Measurements from ENCODE around the gene FITM1. TPM values are rescaled to one million over a fixed set of nuclear protein-coding genes. Genes with fewer than 3 reads are reported as not detected.

The FITM1 gene
- total RNA-seq, 1 experiment from 2014 or later, result not detected

DNA sequence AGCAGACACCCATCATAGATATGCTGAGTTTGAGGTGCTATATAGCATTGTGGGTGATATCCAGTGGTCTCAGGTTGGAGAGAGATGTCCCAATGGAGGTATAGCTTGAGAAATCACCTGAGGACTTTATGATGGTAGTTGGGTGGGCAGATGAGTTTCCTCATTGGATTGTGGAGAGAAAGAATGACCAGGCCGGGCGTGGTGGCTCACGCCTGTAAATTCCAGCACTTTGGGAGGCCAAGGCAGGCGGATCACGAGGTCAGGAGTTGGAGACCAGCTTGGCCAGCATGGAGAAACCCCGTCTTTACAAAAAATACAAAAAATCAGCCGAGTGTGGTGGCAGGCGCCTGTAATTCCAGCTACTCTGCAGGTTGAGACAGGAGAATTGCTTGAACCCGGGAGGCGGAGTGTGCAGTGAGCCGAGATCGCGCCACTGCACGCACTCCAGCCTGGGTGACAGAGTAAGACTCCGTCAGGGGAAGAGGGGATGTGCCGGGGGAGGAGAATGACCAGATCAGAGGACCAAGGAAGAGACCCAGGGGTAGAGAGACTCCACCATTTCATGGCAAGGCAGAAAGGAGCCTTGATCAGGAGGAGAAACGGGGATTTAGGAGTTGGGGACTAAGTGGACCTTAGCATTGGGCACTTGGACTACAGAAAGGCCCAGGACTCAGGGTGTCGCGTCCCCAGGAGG lies 37.1 kb upstream of the FITM1 start:
- no peak for DNase-seq (ENCODE audit: low read depth in 1 of 2, low spot score in 2 of 2)
- no peaks in the 10 kb centered on the region for H3K36me3 ChIP-seq
- H3K4me1 ChIP-seq (replicated peaks), result peaks cover 20% of the 10 kb centered on the region
- no peak overlapping the region for H3K27ac ChIP-seq
- 0 out of 2 replicates have a peak, but pooled peaks cover 2% of the 10 kb centered on the region for H3K9me3 ChIP-seq (replicated peaks)
- H3K4me3 ChIP-seq, result peak overlapping the region; percentile 85
- no peaks in the 10 kb centered on the region for H3K27me3 ChIP-seq (replicated peaks)

DNA sequence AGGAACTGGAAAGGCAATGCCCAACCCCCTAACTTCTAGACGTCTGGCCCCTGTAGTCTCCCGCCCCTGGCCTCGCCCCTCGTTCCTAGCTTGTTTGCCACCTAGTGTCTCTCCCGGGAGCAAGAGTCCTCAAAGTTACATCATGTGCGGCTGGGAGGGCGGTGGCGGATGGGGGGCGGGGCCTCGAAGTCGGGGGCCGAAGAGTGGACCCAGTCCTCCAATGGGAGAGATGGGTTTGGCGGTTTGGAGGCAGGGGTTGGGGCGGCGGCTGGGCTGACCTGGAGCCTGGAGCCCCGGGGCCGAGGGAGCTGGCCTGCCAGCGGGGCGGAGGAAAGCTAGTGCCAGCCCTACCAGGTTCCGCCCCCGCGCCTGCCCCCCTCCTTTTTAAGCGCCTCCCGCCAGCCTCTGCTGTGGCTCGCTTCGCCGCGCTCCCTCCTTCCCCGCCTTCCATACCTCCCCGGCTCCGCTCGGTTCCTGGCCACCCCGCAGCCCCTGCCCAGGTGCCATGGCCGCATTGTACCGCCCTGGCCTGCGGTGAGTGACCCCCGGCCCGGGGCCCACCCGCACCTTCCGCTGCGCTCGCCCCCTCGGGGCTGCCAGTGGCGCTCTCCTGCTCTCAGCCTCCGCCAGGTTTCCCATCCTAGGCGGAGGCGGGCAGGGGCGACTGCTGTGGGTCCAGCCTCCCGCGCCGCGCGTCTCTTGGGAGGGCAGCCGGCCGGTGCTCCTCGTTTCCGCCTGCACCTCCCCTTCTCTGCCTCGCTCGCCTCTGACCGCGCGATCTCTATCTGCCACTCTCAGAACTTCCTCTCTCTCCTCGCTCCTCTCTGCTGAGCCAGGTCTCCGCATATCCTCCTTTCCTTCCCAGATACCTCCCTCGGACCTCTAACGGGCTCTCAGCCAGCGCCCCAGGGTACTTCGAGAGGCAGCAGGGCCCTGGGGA lies 36.3 kb upstream of the FITM1 start, which contains the start of gene PCK2:
Gene PCK2 (plus strand): TSS at position 411 of the 940 bp plus-strand sequence. CDS start 95 bp downstream, at position 506.
- peak; percentile 77 to 93 for DNase-seq (ENCODE audit: low read depth in 1 of 2, low spot score in 2 of 2)
- Histone ChIP-seq H3K9me3 (replicated peaks) (0 out of 2 replicates have a peak, but pooled peaks cover 2% of the 10 kb centered on the region), H3K27ac (peak within 1 kb of the TSS; percentile 54), H3K36me3 (no peaks in the 10 kb centered on the region), H3K4me3 (peak within 1 kb of the TSS; percentile 85), H3K4me1 (replicated peaks) (peaks cover 20% of the 10 kb centered on the region), H3K27me3 (replicated peaks) (no peaks in the 10 kb centered on the region)

DNA sequence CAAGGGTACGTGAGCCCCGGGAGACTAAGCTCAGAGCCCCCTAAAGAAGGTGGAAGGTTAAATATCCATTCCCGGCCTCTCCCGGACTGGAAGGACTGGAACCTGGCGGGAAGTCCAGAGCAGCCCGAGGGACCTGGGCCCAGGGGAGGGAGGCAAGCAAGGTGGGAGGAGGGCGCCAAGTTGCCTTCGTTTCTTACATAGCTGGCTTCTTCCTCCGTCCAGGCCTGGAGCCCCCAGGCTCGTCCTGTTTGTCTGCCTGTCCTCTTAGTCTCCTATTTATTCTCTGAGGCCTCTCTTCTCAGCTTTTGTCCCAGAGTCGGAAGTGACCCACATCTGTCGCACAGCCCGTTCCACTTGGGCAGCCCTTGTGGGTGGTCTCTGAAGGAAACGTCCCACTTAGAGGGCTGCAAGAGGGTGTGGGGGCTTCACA lies 35.6 kb upstream of the FITM1 start:
- H3K27me3 ChIP-seq (replicated peaks), result no peaks in the 10 kb centered on the region
- 0 out of 2 replicates have a peak, but pooled peaks cover 2% of the 10 kb centered on the region for H3K9me3 ChIP-seq (replicated peaks)
- peak overlapping the region; percentile 85 for H3K4me3 ChIP-seq
- no peak for DNase-seq (ENCODE audit: low read depth in 1 of 2, low spot score in 2 of 2)
- peaks cover 20% of the 10 kb centered on the region for H3K4me1 ChIP-seq (replicated peaks)
- H3K27ac ChIP-seq, result peak overlapping the region; percentile 54
- no peaks in the 10 kb centered on the region for H3K36me3 ChIP-seq

DNA sequence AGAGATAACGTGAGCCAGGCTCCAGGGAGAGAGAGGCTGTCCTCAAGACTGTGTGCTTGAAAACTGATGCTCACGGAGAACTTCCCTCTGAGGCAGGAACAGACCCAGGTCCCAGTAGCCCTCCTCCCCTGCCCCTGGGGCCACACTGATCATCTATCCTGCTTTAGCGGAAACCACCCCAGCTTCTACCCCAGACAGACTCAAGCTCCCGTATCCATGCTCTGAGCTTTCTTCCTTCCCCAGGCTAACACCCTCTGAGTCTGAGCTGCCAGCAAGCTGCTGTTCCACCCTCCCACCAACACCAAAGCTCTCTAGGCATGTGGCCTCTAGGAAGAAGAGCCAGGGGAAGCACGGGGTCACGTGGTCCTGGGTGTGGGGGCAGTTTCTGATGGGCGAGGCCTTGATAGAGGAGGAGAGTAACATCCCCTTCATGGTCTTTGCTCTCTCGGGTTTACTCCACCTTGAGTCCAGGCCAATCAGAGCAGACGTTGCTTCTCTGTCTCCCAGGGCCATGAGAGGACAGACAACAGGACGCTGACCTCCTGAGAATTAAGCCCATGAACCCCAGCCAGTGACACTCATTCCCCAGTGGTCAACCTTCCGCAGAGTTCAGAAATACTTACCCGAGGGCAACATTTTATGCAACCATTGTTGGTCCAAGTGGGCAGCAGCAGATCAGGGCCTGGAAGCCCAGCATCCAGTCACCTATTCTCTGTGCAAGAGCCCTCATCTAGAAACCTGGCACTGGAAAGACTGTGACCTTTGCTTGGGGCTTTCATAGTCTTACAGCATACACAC lies 35.0 kb upstream of the FITM1 start:
- 0 out of 2 replicates have a peak, but pooled peaks cover 2% of the 10 kb centered on the region for H3K9me3 ChIP-seq (replicated peaks)
- no peaks in the 10 kb centered on the region for H3K27me3 ChIP-seq (replicated peaks)
- no peak overlapping the region for H3K27ac ChIP-seq
- peak overlapping the region; percentile 85 for H3K4me3 ChIP-seq
- H3K36me3 ChIP-seq, result no peaks in the 10 kb centered on the region
- peaks cover 20% of the 10 kb centered on the region for H3K4me1 ChIP-seq (replicated peaks)
- peak in 1 of 2 experiments; percentile 30 for DNase-seq (ENCODE audit: low read depth in 1 of 2, low spot score in 2 of 2)

DNA sequence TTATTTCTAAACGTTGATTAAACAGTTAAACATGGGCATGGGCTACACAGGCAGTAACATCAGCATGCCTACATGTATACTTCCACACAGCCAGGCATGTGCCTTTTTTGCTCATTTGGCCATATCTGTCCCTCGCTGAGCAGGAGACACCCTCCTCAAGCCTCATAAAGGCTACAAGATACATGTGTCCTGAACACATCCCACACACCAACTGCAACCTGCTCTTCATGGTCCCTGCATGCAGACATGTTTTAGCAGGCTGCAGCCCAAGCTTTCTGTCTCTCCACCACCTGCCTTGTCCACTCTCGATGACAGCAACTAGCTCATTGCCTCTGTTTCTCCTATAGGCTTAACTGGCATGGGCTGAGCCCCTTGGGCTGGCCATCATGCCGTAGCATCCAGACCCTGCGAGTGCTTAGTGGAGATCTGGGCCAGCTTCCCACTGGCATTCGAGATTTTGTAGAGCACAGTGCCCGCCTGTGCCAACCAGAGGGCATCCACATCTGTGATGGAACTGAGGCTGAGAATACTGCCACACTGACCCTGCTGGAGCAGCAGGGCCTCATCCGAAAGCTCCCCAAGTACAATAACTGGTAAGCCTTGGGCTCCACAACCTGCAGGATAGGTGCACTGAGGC lies 33.8 kb upstream of the FITM1 start:
- H3K27ac ChIP-seq, result no peak overlapping the region
- H3K4me1 ChIP-seq (replicated peaks), result peaks cover 20% of the 10 kb centered on the region
- 0 out of 2 replicates have a peak, but pooled peaks cover 2% of the 10 kb centered on the region for H3K9me3 ChIP-seq (replicated peaks)
- no peaks in the 10 kb centered on the region for H3K27me3 ChIP-seq (replicated peaks)
- DNase-seq (ENCODE audit: low read depth in 1 of 2, low spot score in 2 of 2), result no peak
- no peak overlapping the region for H3K4me3 ChIP-seq
- no peaks in the 10 kb centered on the region for H3K36me3 ChIP-seq

DNA sequence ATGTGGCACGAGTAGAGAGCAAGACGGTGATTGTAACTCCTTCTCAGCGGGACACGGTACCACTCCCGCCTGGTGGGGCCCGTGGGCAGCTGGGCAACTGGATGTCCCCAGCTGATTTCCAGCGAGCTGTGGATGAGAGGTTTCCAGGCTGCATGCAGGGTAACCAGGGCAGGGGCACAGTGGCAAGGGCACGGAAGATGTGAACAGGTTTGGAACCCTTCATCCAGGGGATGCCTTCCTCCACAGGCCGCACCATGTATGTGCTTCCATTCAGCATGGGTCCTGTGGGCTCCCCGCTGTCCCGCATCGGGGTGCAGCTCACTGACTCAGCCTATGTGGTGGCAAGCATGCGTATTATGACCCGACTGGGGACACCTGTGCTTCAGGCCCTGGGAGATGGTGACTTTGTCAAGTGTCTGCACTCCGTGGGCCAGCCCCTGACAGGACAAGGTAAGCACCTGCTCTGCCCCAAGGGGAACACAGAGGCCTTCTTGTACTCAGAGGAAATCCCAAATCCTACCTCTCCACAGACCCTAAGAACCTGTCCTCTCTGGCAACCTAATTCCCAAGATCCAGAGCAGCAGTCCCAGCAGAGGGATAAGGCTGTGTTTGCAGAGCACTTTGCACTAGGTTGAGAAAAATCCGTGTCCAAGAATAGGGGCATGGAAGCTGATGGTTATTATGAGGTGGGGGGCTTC lies 32.1 kb upstream of the FITM1 start:
- H3K36me3 ChIP-seq, result no peaks in the 10 kb centered on the region
- H3K4me1 ChIP-seq (replicated peaks), result peaks cover 20% of the 10 kb centered on the region
- DNase-seq (ENCODE audit: low read depth in 1 of 2, low spot score in 2 of 2), result no peak
- no peaks in the 10 kb centered on the region for H3K27me3 ChIP-seq (replicated peaks)
- no peak overlapping the region for H3K4me3 ChIP-seq
- H3K27ac ChIP-seq, result no peak overlapping the region
- H3K9me3 ChIP-seq (replicated peaks), result 0 out of 2 replicates have a peak, but pooled peaks cover 2% of the 10 kb centered on the region

DNA sequence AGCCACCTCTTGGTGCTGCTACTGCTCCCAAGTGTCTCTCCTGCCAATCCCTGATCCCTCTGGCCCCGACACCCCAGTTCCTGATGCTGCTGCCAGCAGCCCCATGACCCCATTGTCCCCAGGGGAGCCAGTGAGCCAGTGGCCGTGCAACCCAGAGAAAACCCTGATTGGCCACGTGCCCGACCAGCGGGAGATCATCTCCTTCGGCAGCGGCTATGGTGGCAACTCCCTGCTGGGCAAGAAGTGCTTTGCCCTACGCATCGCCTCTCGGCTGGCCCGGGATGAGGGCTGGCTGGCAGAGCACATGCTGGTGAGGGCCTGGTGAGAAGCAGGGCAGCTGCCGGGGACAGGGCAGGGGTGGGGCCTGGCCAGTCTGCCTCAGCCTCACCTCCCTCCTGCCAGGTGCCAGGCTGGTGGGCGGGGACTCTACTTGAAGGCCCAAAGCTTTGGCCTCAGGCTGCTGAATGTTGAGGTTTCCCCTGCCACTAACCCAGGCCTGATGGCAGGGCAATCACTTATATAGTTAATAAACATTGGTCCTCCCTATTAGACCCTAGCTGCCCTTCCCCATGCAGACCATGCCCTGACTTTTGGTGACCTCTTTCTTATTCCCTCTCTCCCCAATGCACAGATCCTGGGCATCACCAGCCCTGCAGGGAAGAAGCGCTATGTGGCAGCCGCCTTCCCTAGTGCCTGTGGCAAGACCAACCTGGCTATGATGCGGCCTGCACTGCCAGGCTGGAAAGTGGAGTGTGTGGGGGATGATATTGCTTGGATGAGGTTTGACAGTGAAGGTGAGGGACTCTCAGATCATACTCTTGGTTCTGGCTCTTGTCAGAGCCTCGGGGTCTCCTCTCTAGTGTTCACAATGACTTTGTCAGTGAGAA lies 31.3 kb upstream of the FITM1 start:
- H3K36me3 ChIP-seq, result 0 out of 2 replicates have a peak, but pooled peaks cover 2% of the 10 kb centered on the region
- no peaks in the 10 kb centered on the region for H3K27me3 ChIP-seq (replicated peaks)
- H3K4me3 ChIP-seq, result no peak overlapping the region
- DNase-seq (ENCODE audit: low read depth in 1 of 2, low spot score in 2 of 2), result no peak
- H3K27ac ChIP-seq, result no peak overlapping the region
- peaks cover 16% of the 10 kb centered on the region for H3K4me1 ChIP-seq (replicated peaks)
- 0 out of 2 replicates have a peak, but pooled peaks cover 2% of the 10 kb centered on the region for H3K9me3 ChIP-seq (replicated peaks)

DNA sequence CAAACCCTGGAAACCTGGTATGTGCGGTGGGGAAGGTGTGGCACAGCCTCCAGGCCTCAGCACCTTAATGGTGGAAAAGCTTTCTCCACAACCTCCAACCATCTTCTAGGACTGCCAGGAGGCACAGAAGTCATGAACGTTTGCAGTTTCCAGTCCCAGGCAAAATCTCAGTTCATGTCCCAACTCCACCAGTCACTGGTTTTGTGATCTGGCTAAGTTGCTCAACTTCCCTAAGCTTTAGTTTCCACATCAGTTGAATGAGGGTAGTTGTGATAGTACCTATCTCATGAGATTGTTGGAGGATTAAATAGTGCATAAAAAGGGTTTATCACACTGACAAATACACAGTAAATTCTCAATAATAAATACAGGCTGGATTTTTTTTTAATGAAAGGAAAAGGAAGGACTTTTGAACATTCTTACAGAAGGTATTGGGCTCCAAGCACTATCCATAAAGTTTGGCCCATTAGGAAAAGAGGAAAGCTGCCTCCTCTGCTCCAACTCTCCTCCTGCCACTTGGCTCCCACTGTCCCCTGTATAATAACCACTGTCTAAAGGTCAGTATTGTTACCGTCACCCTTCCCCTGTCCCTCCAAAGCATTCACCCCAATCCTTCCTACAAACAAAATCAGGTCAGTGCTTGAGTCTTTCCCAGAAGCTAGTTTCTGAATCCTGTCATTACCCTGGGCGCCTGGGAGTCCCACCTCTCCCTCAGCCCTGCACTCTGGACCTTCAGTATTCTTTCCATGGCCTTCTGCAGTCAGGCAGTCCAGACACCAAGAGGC lies 30.1 kb upstream of the FITM1 start:
- Histone ChIP-seq H3K4me3 (no peak overlapping the region), H3K9me3 (replicated peaks) (no peaks in the 10 kb centered on the region)

DNA sequence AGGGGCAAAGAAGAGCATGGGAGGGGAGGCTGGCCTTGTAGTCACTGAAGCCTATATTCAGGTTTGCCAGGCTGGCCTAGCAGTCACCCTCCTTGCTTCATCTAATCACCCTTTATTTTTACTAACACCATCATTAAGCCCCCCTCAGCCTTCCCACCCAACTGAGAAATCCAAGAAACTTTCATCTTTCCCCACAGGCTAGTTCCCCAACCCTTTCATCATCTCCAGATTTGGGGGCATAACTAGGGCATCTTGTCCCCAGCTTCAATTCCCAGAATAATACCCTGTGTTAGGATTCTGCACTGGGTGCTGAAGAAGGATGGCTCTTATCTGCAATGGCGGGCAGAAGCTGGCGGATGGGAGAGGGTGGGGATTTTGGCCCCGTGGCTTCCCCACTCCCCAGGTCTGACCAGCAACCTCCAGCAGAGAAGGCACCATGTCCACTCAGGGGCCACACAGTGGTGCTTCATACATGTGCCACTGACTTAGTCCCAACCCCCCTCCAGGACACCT lies 29.4 kb upstream of the FITM1 start:
- H3K4me3 ChIP-seq, result no peak overlapping the region
- H3K27me3 ChIP-seq (replicated peaks), result no peaks in the 10 kb centered on the region
- H3K9me3 ChIP-seq (replicated peaks), result no peaks in the 10 kb centered on the region
- no peak for DNase-seq (ENCODE audit: low read depth in 1 of 2, low spot score in 2 of 2)
- H3K36me3 ChIP-seq, result 0 out of 2 replicates have a peak, but pooled peaks cover 2% of the 10 kb centered on the region
- H3K4me1 ChIP-seq (replicated peaks), result no peaks in the 10 kb centered on the region
- no peak overlapping the region for H3K27ac ChIP-seq

More for the DNA sequence above, 30.1 kb upstream of the FITM1 start:
- H3K4me1 ChIP-seq (replicated peaks), result peaks cover 4% of the 10 kb centered on the region
- no peaks in the 10 kb centered on the region for H3K27me3 ChIP-seq (replicated peaks)
- H3K27ac ChIP-seq, result no peak overlapping the region
- no peak for DNase-seq (ENCODE audit: low read depth in 1 of 2, low spot score in 2 of 2)
- 0 out of 2 replicates have a peak, but pooled peaks cover 2% of the 10 kb centered on the region for H3K36me3 ChIP-seq

DNA sequence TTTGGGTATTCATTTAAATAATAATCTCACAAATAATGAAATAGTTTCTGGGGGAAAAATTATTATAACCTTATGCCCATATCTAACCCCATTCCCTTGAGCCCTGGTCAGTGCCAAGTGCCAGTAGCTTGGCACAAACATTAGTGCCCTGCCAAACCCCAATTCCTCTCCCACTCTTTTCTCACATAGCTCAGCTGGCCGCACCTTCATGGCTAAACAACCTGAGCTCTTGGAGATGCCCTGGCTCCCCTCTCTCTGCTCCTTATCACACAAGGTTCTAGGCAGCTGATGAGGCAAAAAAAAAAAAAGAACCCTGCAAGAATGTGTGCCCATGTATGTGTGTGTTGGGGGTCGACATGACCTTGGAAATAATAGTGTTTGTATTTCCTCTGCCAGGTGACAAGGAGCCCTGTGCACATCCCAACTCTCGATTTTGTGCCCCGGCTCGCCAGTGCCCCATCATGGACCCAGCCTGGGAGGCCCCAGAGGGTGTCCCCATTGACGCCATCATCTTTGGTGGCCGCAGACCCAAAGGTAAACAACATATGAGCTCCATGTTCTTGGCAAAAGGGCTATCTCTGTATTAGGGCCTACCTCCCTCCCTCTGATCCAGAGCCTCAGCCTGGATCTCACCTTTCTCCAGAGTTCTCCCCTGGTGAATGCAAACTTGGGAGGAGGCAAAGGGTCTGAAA lies 28.0 kb upstream of the FITM1 start:
- Histone ChIP-seq H3K36me3 (0 out of 2 replicates have a peak, but pooled peaks cover 2% of the 10 kb centered on the region), H3K4me3 (no peak overlapping the region)
- no peak for DNase-seq (ENCODE audit: low read depth in 1 of 2, low spot score in 2 of 2)

More for the DNA sequence above, 28.0 kb upstream of the FITM1 start:
- H3K27me3 ChIP-seq (replicated peaks), result no peaks in the 10 kb centered on the region
- H3K9me3 ChIP-seq (replicated peaks), result no peaks in the 10 kb centered on the region
- H3K4me1 ChIP-seq (replicated peaks), result no peaks in the 10 kb centered on the region
- no peak overlapping the region for H3K27ac ChIP-seq

All from SJSA1 (cell line).